Neural cell (in vitro differentiated cells): ENCODE measurements around the gene FYN. TPM values are rescaled to one million over a fixed set of nuclear protein-coding genes. Genes with fewer than 3 reads are reported as not detected.

ENCODE experiments used
- H2AFZ ChIP-seq: fragments of 200-600, 300-800 bp; sonication (generic), shearing (Covaris generic); 2 replicates; pipeline ENCODE4 v1.6.0; 2014; ENCODE audit warnings: low read depth, mild to moderate bottlenecking, antibody characterized with exemption, low read length, moderate library complexity
- H3F3A ChIP-seq: fragments of 200-600 bp; shearing (Covaris generic); 2 replicates; pipeline ENCODE4 v1.6.1; 2016; ENCODE audit warnings: mild to moderate bottlenecking, moderate library complexity, mixed read lengths, antibody characterized with exemption, low read length; ENCODE audit not compliant: insufficient read depth, poor library complexity, severe bottlenecking
- H3K27ac ChIP-seq: fragments of 200-600, 300-800 bp; sonication (generic), shearing (Covaris generic); 2 replicates; pipeline ENCODE4 v1.5.1; 2014; ENCODE audit warnings: mild to moderate bottlenecking, low read length, moderate library complexity
- H3K27me3 ChIP-seq: fragments of 300-800, 200-600 bp; sonication (generic), shearing (Covaris generic); 2 replicates; pipeline ENCODE4 v1.6.0; 2014; ENCODE audit warnings: mild to moderate bottlenecking, low read depth, low read length, moderate library complexity; ENCODE audit not compliant: insufficient read depth
- H3K36me3 ChIP-seq: fragments of 300-800, 200-600 bp; sonication (generic), shearing (Covaris generic); 2 replicates; pipeline ENCODE4 v1.5.1; 2014; ENCODE audit warnings: mild to moderate bottlenecking, antibody characterized with exemption, low read length, moderate library complexity; ENCODE audit not compliant: insufficient read depth
- H3K4me2 ChIP-seq: fragments of 300-800, 200-600 bp; sonication (generic), shearing (Covaris generic); 2 replicates; pipeline ENCODE4 v1.6.0; 2014; ENCODE audit warnings: mild to moderate bottlenecking, low read length
- H3K4me3 ChIP-seq: fragments of 300-800, 200-600 bp; sonication (generic), shearing (Covaris generic); 2 replicates; pipeline ENCODE4 v1.5.1; 2014; ENCODE audit warnings: mild to moderate bottlenecking, low read length, moderate library complexity
- H3K79me2 ChIP-seq: fragments of 200-600 bp; shearing (Covaris generic); replicated peaks from 2 replicates; pipeline ENCODE4 v1.6.0; 2014; ENCODE audit warnings: mild to moderate bottlenecking, low read length, moderate library complexity; ENCODE audit not compliant: insufficient read depth
- H3K9ac ChIP-seq: fragments of 300-800, 200-600 bp; sonication (generic), shearing (Covaris generic); 2 replicates; pipeline ENCODE4 v1.6.1; 2016; ENCODE audit warnings: mild to moderate bottlenecking, low read length, mixed read lengths
- H3K9me2 ChIP-seq: fragments of 200-600 bp; shearing (Covaris generic); 2 replicates; pipeline ENCODE4 v1.6.1; 2016; ENCODE audit warnings: mild to moderate bottlenecking, low read length, mixed read lengths; ENCODE audit not compliant: insufficient read depth
- H3K9me3 ChIP-seq: fragments of 200-600, 300-800 bp; sonication (generic), shearing (Covaris generic); 2 replicates; pipeline ENCODE4 v1.6.1; 2016; ENCODE audit warnings: mild to moderate bottlenecking, mixed run types, low read length, moderate library complexity, mixed read lengths
- H4K20me1 ChIP-seq: fragments of 200-600 bp; shearing (Covaris generic); 2 replicates; pipeline ENCODE4 v1.6.1; 2016; ENCODE audit warnings: mild to moderate bottlenecking, mixed run types; ENCODE audit not compliant: insufficient read depth
- CTCF ChIP-seq: fragments of 450-650 bp; IDR thresholded peaks from 2 replicates; pipeline ENCODE4 v1.5.1; 2014; ENCODE audit warnings: antibody characterized with exemption, mild to moderate bottlenecking, moderate library complexity; ENCODE audit not compliant: poor library complexity, severe bottlenecking
- EP300 ChIP-seq: fragments of 450-650 bp; conservative IDR thresholded peaks from 2 replicates; pipeline ENCODE4 v1.6.1; 2014; ENCODE audit warnings: antibody characterized with exemption, mild to moderate bottlenecking, moderate library complexity; ENCODE audit not compliant: poor library complexity, severe bottlenecking
- EZH2 ChIP-seq: fragments of 200-600, 300-800 bp; shearing (Covaris generic), sonication (generic); IDR thresholded peaks from 2 replicates; pipeline ENCODE4 v1.6.1; 2014; ENCODE audit warnings: antibody characterized with exemption, low read length, borderline replicate concordance, mild to moderate bottlenecking; ENCODE audit not compliant: insufficient read depth, poor library complexity, severe bottlenecking
- MXI1 ChIP-seq: fragments of 450-650 bp; conservative IDR thresholded peaks from 2 replicates; pipeline ENCODE4 v1.6.1; 2014; ENCODE audit warnings: antibody characterized with exemption, mild to moderate bottlenecking; ENCODE audit not compliant: poor library complexity, severe bottlenecking
- POLR2AphosphoS5 ChIP-seq: IDR thresholded peaks from 2 replicates; pipeline ENCODE4 v1.6.1; 2012
- RAD21 ChIP-seq: fragments of 450-650 bp; conservative IDR thresholded peaks from 2 replicates; pipeline ENCODE4 v1.6.1; 2014; ENCODE audit warnings: antibody characterized with exemption, mild to moderate bottlenecking, moderate library complexity
- SMC3 ChIP-seq: fragments of 450-650 bp; conservative IDR thresholded peaks from 2 replicates; pipeline ENCODE4 v1.6.1; 2014; ENCODE audit warnings: antibody characterized with exemption, mild to moderate bottlenecking, moderate library complexity; ENCODE audit not compliant: poor library complexity
- TAF1 ChIP-seq: IDR thresholded peaks from 2 replicates; pipeline ENCODE4 v1.6.1; 2012; ENCODE audit warnings: low read depth
- polyA plus RNA-seq: library from polyadenylated mRNA; depleted of rRNA; stranded (reverse); fragments of >200 nt; gene quantifications from 2 replicates; pipeline ENCODE4 v1.2.3, GENCODE V29; 2014
- TF ChIP-seq, protein P1 (sequence below): IDR thresholded peaks from 2 replicates; pipeline ENCODE4 v1.6.1; 2012; ENCODE audit warnings: borderline replicate concordance

FYN gene
- polyA plus RNA-seq, 1 donor from 2014 or later = 277 TPM

DNA sequence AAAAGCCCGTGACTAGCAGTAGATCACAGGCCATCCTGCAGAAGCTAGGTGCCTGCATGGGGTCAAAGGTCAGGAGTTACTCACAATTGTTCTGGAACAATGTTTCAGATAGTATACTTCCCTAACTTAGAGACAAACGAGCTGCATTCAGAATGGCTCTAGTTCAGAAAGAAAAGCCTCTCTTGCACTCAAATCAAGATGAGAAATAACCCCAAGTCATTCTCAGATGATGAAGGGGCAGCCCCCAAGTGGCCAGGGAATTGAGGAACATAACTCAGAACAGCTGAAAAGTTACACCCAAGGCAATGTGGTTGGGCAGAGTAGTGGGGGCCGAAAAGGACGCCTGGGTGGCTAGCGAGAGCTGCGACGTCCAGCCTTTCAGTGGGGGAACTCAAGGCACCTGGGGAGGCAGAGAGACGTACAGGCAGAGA, 27.8 kb downstream of the FYN start:
- H3K9ac ChIP-seq = no peak overlapping the region
- H3K79me2 ChIP-seq = peaks cover 82% of the 10 kb centered on the region
- no peak overlapping the region for H3K27ac ChIP-seq
- no peaks in the 10 kb centered on the region for H3K36me3 ChIP-seq
- H3K9me3 ChIP-seq = no peaks in the 10 kb centered on the region
- H4K20me1 ChIP-seq = no peaks in the 10 kb centered on the region
- H3K4me3 ChIP-seq = no peak overlapping the region
- TF ChIP-seq EP300 (no peak), EZH2 (no peak), RAD21 (no peak), POLR2AphosphoS5 (no peak), SMC3 (no peak)
- H3K27me3 ChIP-seq = no peaks in the 10 kb centered on the region
- no peak overlapping the region for H3K4me2 ChIP-seq
- H3F3A ChIP-seq = no peaks in the 10 kb centered on the region
- H3K9me2 ChIP-seq = no peaks in the 10 kb centered on the region
- no peak overlapping the region for H2AFZ ChIP-seq

DNA sequence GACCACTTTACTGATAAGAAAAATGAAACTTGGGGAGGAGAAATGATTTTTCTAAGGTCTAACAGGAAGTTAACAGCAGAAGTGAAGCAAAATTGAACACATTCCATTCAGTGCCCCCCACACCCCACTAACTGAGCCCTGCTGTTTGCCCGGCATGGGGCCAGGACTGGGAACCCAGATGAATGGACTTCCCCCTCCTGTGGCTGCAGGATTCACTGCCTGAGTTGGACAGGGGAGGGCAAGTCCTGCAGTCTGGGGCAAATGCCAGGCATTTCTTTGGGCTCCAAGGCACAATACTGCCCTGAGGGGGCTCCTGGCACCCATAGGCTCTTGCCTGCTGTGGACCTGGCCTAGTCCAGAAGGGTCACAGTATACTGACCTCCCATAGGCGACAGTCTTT, 28.3 kb downstream of the FYN start:
- H2AFZ ChIP-seq = no peak overlapping the region
- no peaks in the 10 kb centered on the region for H3F3A ChIP-seq
- H3K9me3 ChIP-seq = no peaks in the 10 kb centered on the region
- H3K4me3 ChIP-seq = no peak overlapping the region
- H3K9me2 ChIP-seq = no peaks in the 10 kb centered on the region
- no peaks in the 10 kb centered on the region for H3K36me3 ChIP-seq
- H3K27me3 ChIP-seq = no peaks in the 10 kb centered on the region
- H3K9ac ChIP-seq = no peak overlapping the region
- H3K79me2 ChIP-seq = peaks cover 82% of the 10 kb centered on the region
- H4K20me1 ChIP-seq = no peaks in the 10 kb centered on the region
- TF ChIP-seq TAF1 (no peak), RAD21 (no peak), SMC3 (no peak), EP300 (no peak), EZH2 (no peak), CTCF (no peak), POLR2AphosphoS5 (no peak), MXI1 (no peak)
- TF ChIP-seq, protein P1, sequence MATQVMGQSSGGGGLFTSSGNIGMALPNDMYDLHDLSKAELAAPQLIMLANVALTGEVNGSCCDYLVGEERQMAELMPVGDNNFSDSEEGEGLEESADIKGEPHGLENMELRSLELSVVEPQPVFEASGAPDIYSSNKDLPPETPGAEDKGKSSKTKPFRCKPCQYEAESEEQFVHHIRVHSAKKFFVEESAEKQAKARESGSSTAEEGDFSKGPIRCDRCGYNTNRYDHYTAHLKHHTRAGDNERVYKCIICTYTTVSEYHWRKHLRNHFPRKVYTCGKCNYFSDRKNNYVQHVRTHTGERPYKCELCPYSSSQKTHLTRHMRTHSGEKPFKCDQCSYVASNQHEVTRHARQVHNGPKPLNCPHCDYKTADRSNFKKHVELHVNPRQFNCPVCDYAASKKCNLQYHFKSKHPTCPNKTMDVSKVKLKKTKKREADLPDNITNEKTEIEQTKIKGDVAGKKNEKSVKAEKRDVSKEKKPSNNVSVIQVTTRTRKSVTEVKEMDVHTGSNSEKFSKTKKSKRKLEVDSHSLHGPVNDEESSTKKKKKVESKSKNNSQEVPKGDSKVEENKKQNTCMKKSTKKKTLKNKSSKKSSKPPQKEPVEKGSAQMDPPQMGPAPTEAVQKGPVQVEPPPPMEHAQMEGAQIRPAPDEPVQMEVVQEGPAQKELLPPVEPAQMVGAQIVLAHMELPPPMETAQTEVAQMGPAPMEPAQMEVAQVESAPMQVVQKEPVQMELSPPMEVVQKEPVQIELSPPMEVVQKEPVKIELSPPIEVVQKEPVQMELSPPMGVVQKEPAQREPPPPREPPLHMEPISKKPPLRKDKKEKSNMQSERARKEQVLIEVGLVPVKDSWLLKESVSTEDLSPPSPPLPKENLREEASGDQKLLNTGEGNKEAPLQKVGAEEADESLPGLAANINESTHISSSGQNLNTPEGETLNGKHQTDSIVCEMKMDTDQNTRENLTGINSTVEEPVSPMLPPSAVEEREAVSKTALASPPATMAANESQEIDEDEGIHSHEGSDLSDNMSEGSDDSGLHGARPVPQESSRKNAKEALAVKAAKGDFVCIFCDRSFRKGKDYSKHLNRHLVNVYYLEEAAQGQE = no peak
- H3K4me2 ChIP-seq = no peak overlapping the region
- no peak overlapping the region for H3K27ac ChIP-seq

DNA sequence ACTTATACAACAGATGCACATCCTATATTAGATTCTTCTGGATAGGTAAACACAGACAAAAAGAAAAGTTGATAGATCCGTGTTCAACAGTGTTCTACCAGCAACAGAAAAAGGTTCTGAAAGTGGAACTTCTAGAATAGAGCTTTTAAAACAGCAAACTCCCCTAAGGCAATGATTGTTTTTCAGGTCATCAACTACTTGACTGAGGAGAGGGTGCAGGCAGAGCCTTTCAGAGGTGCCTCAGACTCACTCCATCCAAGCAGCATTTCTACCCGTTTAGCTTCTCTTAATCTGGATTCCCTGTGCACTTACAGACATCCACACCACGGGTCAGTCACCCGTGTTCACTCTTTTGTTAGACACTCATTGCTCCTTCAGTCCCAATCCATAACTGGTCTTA, 28.9 kb downstream of the FYN start:
- Histone ChIP-seq H3K9me3 (no peaks in the 10 kb centered on the region), H3K4me3 (no peak overlapping the region), H3K79me2 (peaks cover 82% of the 10 kb centered on the region), H3K27me3 (no peaks in the 10 kb centered on the region), H4K20me1 (no peaks in the 10 kb centered on the region), H3K27ac (no peak overlapping the region), H3K9ac (no peak overlapping the region), H3F3A (no peaks in the 10 kb centered on the region), H3K4me2 (no peak overlapping the region), H3K9me2 (no peaks in the 10 kb centered on the region), H3K36me3 (no peaks in the 10 kb centered on the region), H2AFZ (no peak overlapping the region)
- TF ChIP-seq EP300 (no peak), RAD21 (no peak), SMC3 (no peak), CTCF (no peak), POLR2AphosphoS5 (no peak), MXI1 (no peak), EZH2 (no peak), TAF1 (no peak)
- TF ChIP-seq, protein P1 = no peak
